DOHH2 (cell line): Measurements from ENCODE around the gene SNRNP48.

ENCODE experiments used
- H3F3A ChIP-seq: fragments of 200-600 bp; sonication (generic), shearing (Covaris generic); 2 replicates; pipeline ENCODE4 v1.6.0; 2016; ENCODE audit warnings: antibody characterized with exemption, mild to moderate bottlenecking; ENCODE audit not compliant: control insufficient read depth, insufficient read depth
- H3K27ac ChIP-seq: fragments of 200-600 bp; sonication (generic); 2 replicates; pipeline ENCODE4 v1.5.1; 2014; ENCODE audit warnings: low read depth, mild to moderate bottlenecking, low read length, moderate library complexity
- H3K27me3 ChIP-seq: fragments of 200-600 bp; sonication (generic); 2 replicates; pipeline ENCODE4 v1.6.1; 2014; ENCODE audit warnings: mild to moderate bottlenecking, low read length, mixed read lengths; ENCODE audit not compliant: control insufficient read depth
- H3K36me3 ChIP-seq: fragments of 200-600 bp; sonication (generic); 2 replicates; pipeline ENCODE4 v1.6.1; 2014; ENCODE audit warnings: mild to moderate bottlenecking, low read length, moderate library complexity, mixed read lengths; ENCODE audit not compliant: control insufficient read depth
- H3K4me1 ChIP-seq: fragments of 200-600 bp; sonication (generic); 2 replicates; pipeline ENCODE4 v1.6.1; 2014; ENCODE audit warnings: mild to moderate bottlenecking, low read length, mixed read lengths; ENCODE audit not compliant: control insufficient read depth
- H3K4me2 ChIP-seq: fragments of 200-600 bp; sonication (generic); 2 replicates; pipeline ENCODE4 v1.6.0; 2014; ENCODE audit warnings: mild to moderate bottlenecking, low read length, moderate library complexity
- H3K4me3 ChIP-seq: fragments of 200-600 bp; sonication (generic); 2 replicates; pipeline ENCODE4 v1.5.1; 2014; ENCODE audit warnings: mild to moderate bottlenecking, low read length, mixed read lengths
- H3K79me2 ChIP-seq: fragments of 200-600 bp; sonication (generic); 2 replicates; pipeline ENCODE4 v1.6.1; 2014; ENCODE audit warnings: mild to moderate bottlenecking, low read length, mixed read lengths; ENCODE audit not compliant: control insufficient read depth
- H3K9me2 ChIP-seq: fragments of 200-600 bp; sonication (generic); replicated peaks from 2 replicates; pipeline ENCODE4 v1.6.1; 2014; ENCODE audit warnings: mild to moderate bottlenecking, low read length, mixed read lengths; ENCODE audit not compliant: control insufficient read depth
- H3K9me3 ChIP-seq: fragments of 200-600 bp; sonication (generic); 2 replicates; pipeline ENCODE4 v1.6.1; 2014; ENCODE audit warnings: antibody characterized with exemption, low read length, mixed read lengths; ENCODE audit not compliant: control insufficient read depth, insufficient read depth
- H4K20me1 ChIP-seq: fragments of 200-600 bp; sonication (generic); 2 replicates; pipeline ENCODE4 v1.6.0; 2014; ENCODE audit warnings: low read depth, mild to moderate bottlenecking, antibody characterized with exemption, low read length, moderate library complexity; ENCODE audit not compliant: control insufficient read depth, insufficient read depth
- EZH2phosphoT487 ChIP-seq: fragments of 200-600 bp; sonication (generic); IDR thresholded peaks from 2 replicates; pipeline ENCODE4 v1.6.1; 2017; ENCODE audit warnings: borderline replicate concordance, mild to moderate bottlenecking, antibody characterized with exemption, low read length, moderate library complexity, mixed read lengths
- TF ChIP-seq, protein P1 (sequence below): fragments of 200-600 bp; sonication (generic); IDR thresholded peaks from one replicate; pipeline ENCODE4 v1.5.1; 2014; ENCODE audit warnings: antibody characterized with exemption, mild to moderate bottlenecking, low read depth, low read length; ENCODE audit not compliant: poor library complexity, severe bottlenecking

SNRNP48 gene

DNA sequence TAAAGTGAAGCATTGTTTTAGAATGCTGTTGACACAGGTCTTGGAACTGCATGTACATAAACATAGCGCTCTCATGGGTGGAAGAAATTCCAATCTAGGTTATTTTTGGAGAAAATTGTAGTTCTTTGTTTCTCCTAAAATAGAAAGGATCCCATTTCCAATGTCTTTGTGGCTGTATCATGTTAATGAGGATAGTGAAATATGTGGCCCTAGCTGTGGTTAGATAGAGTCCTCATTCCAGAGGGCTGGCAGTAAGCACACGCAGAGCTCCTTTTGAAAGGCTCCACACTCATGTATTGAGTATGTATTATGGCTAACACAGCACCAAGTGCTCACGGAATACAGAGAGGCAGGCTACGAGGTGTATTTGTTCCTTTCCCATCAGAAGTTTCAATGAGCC, 60.9 kb downstream of the SNRNP48 start:
- no peak overlapping the region for H3K4me2 ChIP-seq
- H3F3A ChIP-seq = no peaks in the 10 kb centered on the region
- no peak overlapping the region for H3K27ac ChIP-seq
- no peaks in the 10 kb centered on the region for H3K9me3 ChIP-seq
- H3K27me3 ChIP-seq = peaks cover 31% of the 10 kb centered on the region
- H3K9me2 ChIP-seq = no peaks in the 10 kb centered on the region
- H3K4me1 ChIP-seq = peaks cover 6% of the 10 kb centered on the region
- no peaks in the 10 kb centered on the region for H3K36me3 ChIP-seq
- H3K4me3 ChIP-seq = no peak overlapping the region
- TF ChIP-seq, protein P1, sequence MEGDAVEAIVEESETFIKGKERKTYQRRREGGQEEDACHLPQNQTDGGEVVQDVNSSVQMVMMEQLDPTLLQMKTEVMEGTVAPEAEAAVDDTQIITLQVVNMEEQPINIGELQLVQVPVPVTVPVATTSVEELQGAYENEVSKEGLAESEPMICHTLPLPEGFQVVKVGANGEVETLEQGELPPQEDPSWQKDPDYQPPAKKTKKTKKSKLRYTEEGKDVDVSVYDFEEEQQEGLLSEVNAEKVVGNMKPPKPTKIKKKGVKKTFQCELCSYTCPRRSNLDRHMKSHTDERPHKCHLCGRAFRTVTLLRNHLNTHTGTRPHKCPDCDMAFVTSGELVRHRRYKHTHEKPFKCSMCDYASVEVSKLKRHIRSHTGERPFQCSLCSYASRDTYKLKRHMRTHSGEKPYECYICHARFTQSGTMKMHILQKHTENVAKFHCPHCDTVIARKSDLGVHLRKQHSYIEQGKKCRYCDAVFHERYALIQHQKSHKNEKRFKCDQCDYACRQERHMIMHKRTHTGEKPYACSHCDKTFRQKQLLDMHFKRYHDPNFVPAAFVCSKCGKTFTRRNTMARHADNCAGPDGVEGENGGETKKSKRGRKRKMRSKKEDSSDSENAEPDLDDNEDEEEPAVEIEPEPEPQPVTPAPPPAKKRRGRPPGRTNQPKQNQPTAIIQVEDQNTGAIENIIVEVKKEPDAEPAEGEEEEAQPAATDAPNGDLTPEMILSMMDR = no peak
- TF ChIP-seq EZH2phosphoT487 = no peak
- no peaks in the 10 kb centered on the region for H3K79me2 ChIP-seq
- no peaks in the 10 kb centered on the region for H4K20me1 ChIP-seq

DNA sequence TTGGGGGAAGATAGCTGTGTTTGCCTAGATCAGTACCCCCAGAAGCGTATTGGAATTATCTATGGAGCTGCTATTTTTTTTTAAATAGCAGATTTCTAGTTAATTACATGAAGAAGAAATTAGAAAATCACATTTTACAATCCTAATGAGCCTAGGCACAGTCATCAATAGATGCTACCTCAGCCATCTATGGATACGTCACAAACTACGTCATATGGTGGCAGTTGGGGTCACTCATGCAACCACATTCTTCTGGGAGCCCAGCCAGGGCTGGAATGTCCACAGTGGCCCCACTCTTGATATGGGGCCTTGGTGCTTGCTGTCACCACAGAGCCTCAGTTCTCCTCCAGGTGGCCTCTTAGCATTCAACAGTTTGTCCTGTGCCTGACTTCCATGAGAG, 63.0 kb downstream of the SNRNP48 start:
- no peak overlapping the region for H3K4me3 ChIP-seq
- H3K79me2 ChIP-seq = no peaks in the 10 kb centered on the region
- no peaks in the 10 kb centered on the region for H3K9me3 ChIP-seq
- H3K36me3 ChIP-seq = no peaks in the 10 kb centered on the region
- H3F3A ChIP-seq = no peaks in the 10 kb centered on the region
- H3K27ac ChIP-seq = no peak overlapping the region
- peaks cover 22% of the 10 kb centered on the region for H3K27me3 ChIP-seq
- H4K20me1 ChIP-seq = no peaks in the 10 kb centered on the region
- H3K4me1 ChIP-seq = peaks cover 6% of the 10 kb centered on the region
- TF ChIP-seq, protein P1 = no peak
- no peak for TF ChIP-seq EZH2phosphoT487
- no peaks in the 10 kb centered on the region for H3K9me2 ChIP-seq
- H3K4me2 ChIP-seq = no peak overlapping the region

DNA sequence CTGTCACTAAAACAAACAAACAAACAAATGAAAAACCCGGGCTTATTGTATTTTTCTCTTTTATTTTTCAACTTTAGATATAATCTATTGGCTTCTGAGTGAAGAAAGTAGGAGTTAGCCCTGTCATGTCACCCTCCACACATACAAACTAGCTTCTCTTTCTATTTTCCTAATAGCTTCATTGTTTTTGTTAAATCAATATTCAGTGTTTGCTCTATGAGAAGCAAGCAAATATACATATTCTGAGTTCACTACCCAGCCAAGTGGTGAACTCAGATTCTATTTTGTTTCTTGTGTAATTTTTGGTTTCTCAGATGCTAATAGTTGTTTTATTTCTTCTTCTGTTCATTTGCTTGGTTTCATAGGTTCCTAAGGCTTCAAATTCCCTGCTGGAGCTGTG, 66.4 kb downstream of the SNRNP48 start:
- Histone ChIP-seq H3K27me3 (peaks cover 3% of the 10 kb centered on the region; the same call in 1 of the 2 replicates), H3K9me2 (no peaks in the 10 kb centered on the region), H3K4me3 (no peak overlapping the region), H3K4me2 (no peak overlapping the region), H3F3A (no peaks in the 10 kb centered on the region), H4K20me1 (no peaks in the 10 kb centered on the region), H3K79me2 (no peaks in the 10 kb centered on the region), H3K36me3 (no peaks in the 10 kb centered on the region), H3K9me3 (no peaks in the 10 kb centered on the region), H3K4me1 (no peaks in the 10 kb centered on the region), H3K27ac (no peak overlapping the region)
- no peak for TF ChIP-seq EZH2phosphoT487
- TF ChIP-seq, protein P1 = no peak

DNA sequence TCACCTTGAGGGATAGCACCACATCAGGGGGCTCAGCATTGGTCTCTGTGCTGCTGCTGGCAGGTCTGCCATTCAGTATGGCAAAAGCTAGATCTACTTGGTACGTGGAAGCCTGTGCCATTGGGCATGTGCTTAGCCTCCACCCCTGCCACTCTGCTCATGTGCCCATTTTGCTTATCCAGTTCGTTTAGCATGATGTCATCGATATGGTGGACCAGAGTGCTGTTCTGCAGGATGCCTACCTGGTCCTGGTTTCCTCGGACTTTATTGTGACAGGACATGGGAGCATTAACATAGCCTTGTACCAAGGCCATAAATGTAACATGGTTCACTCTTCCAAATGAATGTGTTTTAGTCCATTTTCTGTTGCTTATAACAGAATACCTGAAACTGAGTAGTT, 68.5 kb downstream of the SNRNP48 start:
- Histone ChIP-seq H3K9me2 (no peaks in the 10 kb centered on the region; the same call in 1 of the 2 replicates), H3K27ac (no peak overlapping the region), H3K4me1 (no peaks in the 10 kb centered on the region), H3K36me3 (no peaks in the 10 kb centered on the region), H3K9me3 (no peaks in the 10 kb centered on the region), H4K20me1 (no peaks in the 10 kb centered on the region), H3K4me3 (no peak overlapping the region), H3K79me2 (no peaks in the 10 kb centered on the region), H3K27me3 (no peaks in the 10 kb centered on the region), H3K4me2 (no peak overlapping the region), H3F3A (no peaks in the 10 kb centered on the region)
- TF ChIP-seq, protein P1 = no peak
- no peak for TF ChIP-seq EZH2phosphoT487
